Spleen (tissue), 7 donors: ENCODE data around the gene CYP4B1.
"Not testable (repeated sequence)": the region's sequence is repeated elsewhere in the genome, so short reads cannot be mapped to it uniquely, and the experiment has no call there.

Source experiments
- POLR2A ChIP-seq, 3 donors: fragments of 450-650 bp; IDR thresholded peaks; one replicate each; pipeline ENCODE4 v1.5.1; 2017; ENCODE audit warnings: antibody characterized with exemption in 3 of 3, mild to moderate bottlenecking in 1 of 3
- TF ChIP-seq, protein P1 (sequence below), 11 experiments: fragments of 200-600 bp in 7 of 11; fragments of 450-650 bp in 4 of 11; sonication (generic) in 4 of 11; IDR thresholded peaks in 8 of 11; conservative IDR thresholded peaks in 3 of 11; 1 replicate in 7 of 11; 2 replicates in 4 of 11; pipeline versions ENCODE4 v1.4.0 to v1.8.0; 2016 to 2021; ENCODE audit warnings: antibody characterized with exemption in 11 of 11, inconsistent platforms in 4 of 11, mild to moderate bottlenecking in 1 of 11
- donor health status: DM: no; HTN: no; CAD: no; lungs with moderate emphysema.
- donor health status: DM: no; HTN: no; CAD: no.
- donor health status: DM: no; HTN: no; CAD: no.

DNA sequence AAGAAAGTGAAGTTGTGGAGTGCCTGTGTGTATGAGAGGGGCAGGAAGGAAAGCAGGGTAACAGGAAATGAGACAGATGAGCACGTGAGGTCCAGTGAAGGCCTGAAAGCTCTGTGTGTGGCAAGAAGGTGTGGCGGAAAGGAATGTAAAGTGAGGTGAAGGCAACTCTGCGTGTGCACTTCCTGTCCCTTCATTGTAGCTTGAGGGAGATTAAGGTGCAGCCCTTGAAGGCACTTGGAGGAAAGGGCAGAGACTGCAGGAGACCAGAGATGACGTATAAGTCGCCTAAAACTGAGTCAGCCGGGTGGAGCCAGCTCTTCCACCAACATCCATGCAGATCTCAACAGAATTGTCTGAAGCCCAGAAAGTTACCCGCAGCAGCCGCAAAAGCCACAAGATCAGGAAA is 58.8 kb downstream of the CYP4B1 start:
- TF ChIP-seq POLR2A (IDR thresholded peaks at IDR 0.05): not testable (repeated sequence)
- TF ChIP-seq, protein P1, sequence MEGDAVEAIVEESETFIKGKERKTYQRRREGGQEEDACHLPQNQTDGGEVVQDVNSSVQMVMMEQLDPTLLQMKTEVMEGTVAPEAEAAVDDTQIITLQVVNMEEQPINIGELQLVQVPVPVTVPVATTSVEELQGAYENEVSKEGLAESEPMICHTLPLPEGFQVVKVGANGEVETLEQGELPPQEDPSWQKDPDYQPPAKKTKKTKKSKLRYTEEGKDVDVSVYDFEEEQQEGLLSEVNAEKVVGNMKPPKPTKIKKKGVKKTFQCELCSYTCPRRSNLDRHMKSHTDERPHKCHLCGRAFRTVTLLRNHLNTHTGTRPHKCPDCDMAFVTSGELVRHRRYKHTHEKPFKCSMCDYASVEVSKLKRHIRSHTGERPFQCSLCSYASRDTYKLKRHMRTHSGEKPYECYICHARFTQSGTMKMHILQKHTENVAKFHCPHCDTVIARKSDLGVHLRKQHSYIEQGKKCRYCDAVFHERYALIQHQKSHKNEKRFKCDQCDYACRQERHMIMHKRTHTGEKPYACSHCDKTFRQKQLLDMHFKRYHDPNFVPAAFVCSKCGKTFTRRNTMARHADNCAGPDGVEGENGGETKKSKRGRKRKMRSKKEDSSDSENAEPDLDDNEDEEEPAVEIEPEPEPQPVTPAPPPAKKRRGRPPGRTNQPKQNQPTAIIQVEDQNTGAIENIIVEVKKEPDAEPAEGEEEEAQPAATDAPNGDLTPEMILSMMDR (IDR thresholded peaks at IDR 0.05 in 8 of 11, conservative IDR thresholded peaks at IDR 0.05 in 3 of 11): not testable (repeated sequence)
